Progenitor cell of endocrine pancreas (in vitro differentiated cells): Measurements from ENCODE around the gene G3BP1. TPM values are rescaled to one million over a fixed set of nuclear protein-coding genes. Genes with fewer than 3 reads are reported as not detected.

Source experiments
- DNase-seq: peaks from one replicate; pipeline ENCODE4 v3.0.0; 2021; ENCODE audit warnings: low spot score; ENCODE audit not compliant: unreplicated experiment
- H3K27ac Mint-ChIP-seq: 2 replicates; pipeline ENCODE4 v1.8.0; 2021; ENCODE audit warnings: mild to moderate bottlenecking, moderate library complexity, mixed read lengths
- H3K27me3 Mint-ChIP-seq: 2 replicates; pipeline ENCODE4 v1.8.0; 2021; ENCODE audit warnings: mixed read lengths
- H3K36me3 Mint-ChIP-seq: 2 replicates; pipeline ENCODE4 v1.8.0; 2022; ENCODE audit warnings: mixed read lengths; ENCODE audit not compliant: insufficient read depth
- H3K4me1 Mint-ChIP-seq: 2 replicates; pipeline ENCODE4 v1.8.0; 2021; ENCODE audit warnings: low read depth, mixed read lengths
- H3K4me3 Mint-ChIP-seq: 2 replicates; pipeline ENCODE4 v1.8.0; 2021; ENCODE audit warnings: low read depth, mild to moderate bottlenecking, moderate library complexity, mixed read lengths
- H3K9me3 Mint-ChIP-seq: 2 replicates; pipeline ENCODE4 v1.8.0; 2021; ENCODE audit warnings: low read depth, mixed read lengths
- CTCF ChIP-seq: fragments of 200-600 bp; sonication (generic); IDR thresholded peaks from one replicate; pipeline ENCODE4 v1.5.0; 2021; ENCODE audit warnings: antibody characterized with exemption, mild to moderate bottlenecking; ENCODE audit not compliant: unreplicated experiment
- total RNA-seq: library from RNA; stranded (reverse); gene quantifications from 2 replicates; pipeline ENCODE4 v1.2.1, GENCODE V29; 2021

The G3BP1 gene
- total RNA-seq, 1 donor from 2014 or later: 220 TPM

- DNase-seq: no peak
- H3K36me3 Mint-ChIP-seq: peaks cover 47% of the 10 kb centered on the region
- no peak overlapping the region for H3K27ac Mint-ChIP-seq
- TF ChIP-seq CTCF: no peak
- no peaks in the 10 kb centered on the region for H3K27me3 Mint-ChIP-seq
- H3K9me3 Mint-ChIP-seq: no peaks in the 10 kb centered on the region
- no peaks in the 10 kb centered on the region for H3K4me1 Mint-ChIP-seq
- H3K4me3 Mint-ChIP-seq: no peak overlapping the region
These were observed 23.7 kb downstream of the G3BP1 start for GRCh38 chr5:151795426-151795825.

DNA sequence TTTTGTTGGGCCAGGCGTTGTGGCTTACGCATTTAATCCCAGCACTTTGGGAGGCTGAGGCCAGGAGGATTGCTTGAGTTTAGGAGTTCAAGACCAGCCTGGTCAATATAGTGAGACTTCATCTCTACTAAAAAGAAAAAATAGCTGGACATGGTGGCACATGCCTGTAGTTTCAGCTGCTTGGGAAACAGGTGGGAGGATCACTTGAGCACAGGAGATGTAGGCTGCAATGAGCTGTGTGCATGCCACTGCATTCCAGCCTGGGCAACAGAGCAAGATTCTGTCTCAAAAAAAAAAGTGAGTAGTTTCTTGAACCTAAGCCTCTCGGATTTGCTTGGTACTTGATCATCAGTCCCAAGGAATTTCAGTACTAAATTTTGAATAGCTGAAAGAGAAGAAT, 26.9 kb downstream of the G3BP1 start:
- Mint-ChIP-seq H3K9me3 (no peaks in the 10 kb centered on the region), H3K4me3 (no peak overlapping the region), H3K27ac (no peak overlapping the region), H3K27me3 (no peaks in the 10 kb centered on the region), H3K4me1 (no peaks in the 10 kb centered on the region), H3K36me3 (peaks cover 43% of the 10 kb centered on the region)
- DNase-seq: no peak
- no peak for TF ChIP-seq CTCF

DNA sequence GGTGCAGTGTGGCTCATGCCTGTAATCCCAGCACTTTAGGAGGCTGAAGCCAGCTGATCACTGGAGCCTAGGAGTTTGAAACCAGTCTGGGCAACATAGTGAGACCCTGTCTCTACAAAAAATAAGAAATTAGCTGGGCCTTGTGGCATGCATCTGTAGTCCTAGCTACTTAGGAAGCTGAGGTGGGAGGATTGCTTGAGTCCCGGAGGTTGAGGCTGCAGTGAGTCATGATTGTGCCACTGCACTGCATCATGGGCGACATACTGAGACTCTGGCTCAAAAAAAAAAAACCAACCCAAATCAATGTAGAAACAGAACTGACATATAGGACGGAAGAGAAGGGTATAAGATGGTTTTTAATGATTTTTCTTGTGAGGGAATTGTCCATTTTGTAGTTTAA, 27.7 kb downstream of the G3BP1 start:
- H3K9me3 Mint-ChIP-seq: no peaks in the 10 kb centered on the region
- TF ChIP-seq CTCF: no peak
- H3K4me1 Mint-ChIP-seq: no peaks in the 10 kb centered on the region
- no peaks in the 10 kb centered on the region for H3K27me3 Mint-ChIP-seq
- no peak for DNase-seq
- H3K27ac Mint-ChIP-seq: no peak overlapping the region
- peaks cover 41% of the 10 kb centered on the region for H3K36me3 Mint-ChIP-seq
- H3K4me3 Mint-ChIP-seq: no peak overlapping the region

DNA sequence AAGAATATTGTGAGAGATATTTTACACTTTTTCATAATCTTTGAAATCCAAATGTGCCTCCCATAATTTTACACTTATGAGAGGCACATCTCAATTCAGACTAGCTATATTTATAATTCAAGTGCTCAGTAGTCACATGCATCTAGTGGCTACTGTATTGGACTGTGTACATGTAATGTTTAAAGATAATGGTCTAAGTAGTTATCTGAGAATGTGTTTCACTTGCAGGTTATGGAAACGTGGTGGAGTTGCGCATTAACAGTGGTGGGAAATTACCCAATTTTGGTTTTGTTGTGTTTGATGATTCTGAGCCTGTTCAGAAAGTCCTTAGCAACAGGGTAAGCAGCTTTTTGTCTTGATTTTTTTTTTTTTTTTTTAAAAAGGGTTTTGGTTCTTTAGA, 28.8 kb downstream of the G3BP1 start:
- Mint-ChIP-seq H3K9me3 (no peaks in the 10 kb centered on the region), H3K36me3 (peaks cover 40% of the 10 kb centered on the region), H3K27me3 (no peaks in the 10 kb centered on the region), H3K4me3 (no peak overlapping the region), H3K4me1 (no peaks in the 10 kb centered on the region), H3K27ac (no peak overlapping the region)
- no peak for DNase-seq
- no peak for TF ChIP-seq CTCF

DNA sequence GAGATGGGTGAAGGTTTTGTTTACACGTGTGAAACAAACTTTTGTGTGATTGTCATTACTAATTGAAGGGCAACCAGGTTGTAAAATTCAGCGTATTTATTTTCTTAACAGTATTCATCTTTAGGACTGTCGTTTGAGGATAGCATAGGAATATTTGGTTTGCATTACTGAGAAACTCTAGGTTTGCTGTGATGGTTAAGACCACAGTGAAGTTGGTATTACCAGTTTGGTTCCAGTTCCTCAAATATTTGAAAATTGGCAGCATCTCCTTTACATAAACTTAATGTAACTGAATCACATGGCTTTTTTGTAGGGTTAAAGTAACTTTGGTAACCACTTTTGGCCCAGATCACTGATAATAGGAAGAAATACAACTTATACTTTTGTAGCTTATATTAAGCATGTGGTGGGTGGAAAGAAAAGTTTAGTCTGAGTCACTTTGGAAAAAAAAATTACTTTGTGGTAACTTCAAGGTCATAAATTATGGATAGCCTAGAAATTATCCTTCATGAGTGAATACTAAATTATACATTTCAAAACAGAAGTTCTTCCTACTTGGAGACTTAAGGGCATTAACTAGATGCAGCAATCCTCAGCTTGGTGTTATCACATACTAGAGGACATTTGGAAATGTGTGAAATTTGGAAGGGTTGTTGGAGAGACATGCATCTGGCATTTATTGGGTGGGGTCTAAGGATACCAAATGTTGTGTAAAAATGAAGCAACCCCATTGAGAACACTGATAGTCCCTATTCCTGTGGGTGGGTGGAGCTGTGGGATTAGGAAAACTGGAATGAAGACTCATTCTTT, 33.9 kb downstream of the G3BP1 start:
- Mint-ChIP-seq H3K27me3 (no peaks in the 10 kb centered on the region), H3K4me1 (no peaks in the 10 kb centered on the region), H3K36me3 (peaks cover 36% of the 10 kb centered on the region), H3K9me3 (no peaks in the 10 kb centered on the region), H3K4me3 (no peak overlapping the region), H3K27ac (no peak overlapping the region)
- no peak for DNase-seq
- no peak for TF ChIP-seq CTCF
